Activated B cell treated with CpG ODN at 0.5 μM for 24 hours (primary cell): Measurements from ENCODE around the gene ZDHHC8. TPM values are rescaled to one million over a fixed set of nuclear protein-coding genes. Genes with fewer than 3 reads are reported as not detected.

Experiments used
- ATAC-seq: fragments of 200-7000 bp; cut with Tn5 transposase; one replicate; pipeline ENCODE4 v1.10.0; 2021; ENCODE audit warnings: low read depth, mild to moderate bottlenecking, moderate library complexity
- CTCF ChIA-PET: fragments of 350-600 bp; sonication (Branson Sonifier 250); formaldehyde crosslinking; loops from one replicate; lab custom pipeline; 2021; ENCODE audit warnings: antibody characterized with exemption; lab: Charles Lee
- POLR2A ChIA-PET: fragments of 350-600 bp; sonication (Branson Sonifier 250); formaldehyde crosslinking; loops from one replicate; lab custom pipeline; 2021; ENCODE audit warnings: antibody characterized with exemption; lab: Charles Lee
- DNase-seq: peaks from one replicate; pipeline ENCODE4 v3.0.0; 2022
- H3K27ac Mint-ChIP-seq: one replicate; pipeline ENCODE4 v1.8.0; 2020; ENCODE audit warnings: mixed read lengths
- H3K27me3 Mint-ChIP-seq: one replicate; pipeline ENCODE4 v1.8.0; 2021; ENCODE audit warnings: mixed read lengths
- H3K36me3 Mint-ChIP-seq: one replicate; pipeline ENCODE4 v1.8.0; 2021; ENCODE audit warnings: low read depth, mixed read lengths
- H3K4me1 Mint-ChIP-seq: one replicate; pipeline ENCODE4 v1.8.0; 2021; ENCODE audit warnings: mixed read lengths
- H3K4me3 Mint-ChIP-seq: one replicate; pipeline ENCODE4 v1.8.0; 2020; ENCODE audit warnings: mild to moderate bottlenecking, mixed read lengths
- H3K9me3 Mint-ChIP-seq: one replicate; pipeline ENCODE4 v1.8.0; 2020; ENCODE audit warnings: mixed read lengths
- intact Hi-C: fragments of 100-400 bp; cut with micrococcal nuclease; formaldehyde crosslinking; loops from one replicate; pipeline ENCODE4 v1.15.1; 2024
- total RNA-seq: library from RNA; stranded (reverse); gene quantifications from 2 replicates; pipeline ENCODE4 v1.2.3, GENCODE V29; 2022
- TF ChIP-seq, protein P1 (sequence below): fragments of 200-600 bp; IDR thresholded peaks from one replicate; pipeline ENCODE4 v1.8.0; 2022; ENCODE audit warnings: antibody characterized with exemption, mild to moderate bottlenecking

ZDHHC8 gene
- total RNA-seq, 1 donor from 2014 or later = 65.6 TPM

DNA sequence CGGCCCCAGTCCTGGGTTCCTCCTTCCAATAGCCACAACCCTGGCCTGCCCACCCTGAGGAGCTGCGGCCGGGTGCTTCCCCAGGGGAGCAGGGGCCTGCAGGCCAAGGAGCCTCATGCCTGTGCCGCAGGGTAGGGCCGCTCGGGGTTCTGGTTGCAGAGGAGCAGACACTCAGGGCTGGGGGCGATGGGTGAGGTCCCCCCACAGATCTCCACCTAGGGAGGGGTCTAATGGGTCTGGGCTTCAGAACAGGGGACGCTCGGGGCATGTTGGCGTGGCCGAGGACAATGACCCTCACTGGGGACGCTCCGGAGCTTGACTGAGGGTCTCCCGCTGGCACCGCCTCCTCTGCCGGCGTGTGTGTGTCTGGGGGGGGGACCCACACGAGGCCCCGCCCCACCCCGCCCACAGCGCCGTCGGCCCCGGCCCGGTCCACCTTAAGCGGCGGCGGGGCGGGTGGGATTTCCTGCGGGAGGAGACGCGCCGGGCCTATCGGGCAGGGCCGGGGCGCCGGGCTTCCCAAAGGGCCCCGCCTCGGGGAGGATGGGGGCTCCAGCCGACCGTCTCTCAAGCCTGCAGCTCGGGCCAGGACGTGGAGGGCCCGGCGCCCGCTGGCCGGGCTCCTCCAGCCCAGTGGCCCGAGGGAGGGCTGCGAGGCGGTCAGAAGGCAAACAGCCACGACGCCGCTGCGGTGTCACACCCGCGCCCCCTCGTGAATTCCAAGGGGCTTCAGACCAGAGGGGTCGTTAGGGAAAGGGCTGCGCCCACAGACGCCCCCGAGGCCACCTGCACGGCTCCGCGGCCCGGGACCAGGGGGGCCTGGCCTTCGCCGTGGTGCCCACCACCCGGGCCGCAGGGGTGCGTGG, 640 bp upstream of the ZDHHC8 start:
- intact Hi-C loops = loop anchor here (1.0 to 5.0 kb wide), 8 partner anchors 14 to 728 kb away; partner anchors contain the start of genes DGCR8, HIRA, KLHL22 and MRPL40
- TF ChIP-seq, protein P1, sequence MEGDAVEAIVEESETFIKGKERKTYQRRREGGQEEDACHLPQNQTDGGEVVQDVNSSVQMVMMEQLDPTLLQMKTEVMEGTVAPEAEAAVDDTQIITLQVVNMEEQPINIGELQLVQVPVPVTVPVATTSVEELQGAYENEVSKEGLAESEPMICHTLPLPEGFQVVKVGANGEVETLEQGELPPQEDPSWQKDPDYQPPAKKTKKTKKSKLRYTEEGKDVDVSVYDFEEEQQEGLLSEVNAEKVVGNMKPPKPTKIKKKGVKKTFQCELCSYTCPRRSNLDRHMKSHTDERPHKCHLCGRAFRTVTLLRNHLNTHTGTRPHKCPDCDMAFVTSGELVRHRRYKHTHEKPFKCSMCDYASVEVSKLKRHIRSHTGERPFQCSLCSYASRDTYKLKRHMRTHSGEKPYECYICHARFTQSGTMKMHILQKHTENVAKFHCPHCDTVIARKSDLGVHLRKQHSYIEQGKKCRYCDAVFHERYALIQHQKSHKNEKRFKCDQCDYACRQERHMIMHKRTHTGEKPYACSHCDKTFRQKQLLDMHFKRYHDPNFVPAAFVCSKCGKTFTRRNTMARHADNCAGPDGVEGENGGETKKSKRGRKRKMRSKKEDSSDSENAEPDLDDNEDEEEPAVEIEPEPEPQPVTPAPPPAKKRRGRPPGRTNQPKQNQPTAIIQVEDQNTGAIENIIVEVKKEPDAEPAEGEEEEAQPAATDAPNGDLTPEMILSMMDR = no peak
- H3K4me1 Mint-ChIP-seq = peaks cover 34% of the 10 kb centered on the region
- no peaks in the 10 kb centered on the region for H3K27me3 Mint-ChIP-seq
- H3K9me3 Mint-ChIP-seq = no peaks in the 10 kb centered on the region
- peak; percentile 75 for DNase-seq
- ATAC-seq = peak; percentile 83
- ChIA-PET POLR2A (interaction anchor here (1.3 kb wide), 1 partner anchor 13 kb away, joined by 8 read pairs; the partner anchor contains the start of gene TRMT2A), CTCF (no interaction called here)
- peaks cover 25% of the 10 kb centered on the region for H3K36me3 Mint-ChIP-seq
- H3K4me3 Mint-ChIP-seq = peak overlapping the region; percentile 70
- H3K27ac Mint-ChIP-seq = no peak overlapping the region

DNA sequence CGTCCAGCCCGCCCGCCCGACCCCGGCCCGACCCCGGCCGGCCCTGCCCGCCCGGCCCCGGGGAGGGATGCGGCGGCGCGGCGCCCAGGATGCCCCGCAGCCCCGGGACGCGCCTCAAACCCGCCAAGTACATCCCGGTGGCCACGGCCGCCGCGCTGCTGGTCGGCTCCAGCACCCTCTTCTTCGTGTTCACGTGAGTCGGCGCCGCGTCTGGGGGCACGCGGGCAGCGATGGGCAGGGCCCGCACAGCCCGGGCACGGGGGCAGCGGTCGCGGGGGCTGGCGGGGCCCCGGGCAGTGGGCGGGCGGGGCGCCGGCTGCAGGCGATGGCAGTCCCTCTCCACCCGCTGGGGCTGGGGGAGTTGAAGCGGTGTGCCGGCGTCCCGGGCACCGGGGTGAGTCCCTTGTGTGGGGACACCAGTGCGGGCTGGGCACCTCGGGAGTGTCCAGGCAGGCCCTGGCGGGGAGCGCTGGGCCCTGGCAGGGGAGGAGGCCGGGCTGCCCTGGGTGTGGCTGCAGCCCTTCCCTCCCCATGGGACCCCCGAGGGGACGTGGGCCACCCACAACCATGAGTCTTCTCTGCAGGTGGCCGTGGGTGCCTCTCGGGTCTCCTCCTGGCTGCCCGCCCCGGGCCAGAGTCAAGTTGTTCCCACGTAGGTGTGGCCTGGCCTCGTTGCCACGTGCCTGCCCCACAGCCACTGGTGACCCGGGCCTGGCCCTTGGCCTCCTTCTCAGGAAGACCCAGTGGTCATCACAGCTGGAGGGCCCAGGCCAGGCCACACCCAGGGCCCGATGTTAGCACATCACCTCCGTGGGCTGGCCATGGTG, 468 bp downstream of the ZDHHC8 start:
- ATAC-seq (no peak), DNase-seq (peak; percentile 35)
- Mint-ChIP-seq H3K4me1 (peaks cover 36% of the 10 kb centered on the region), H3K27me3 (no peaks in the 10 kb centered on the region), H3K27ac (no peak overlapping the region), H3K9me3 (no peaks in the 10 kb centered on the region), H3K36me3 (peaks cover 14% of the 10 kb centered on the region), H3K4me3 (peak overlapping the region; percentile 73)
- TF ChIP-seq, protein P1 = no peak
- ChIA-PET CTCF (no interaction called here), POLR2A (no interaction called here)
- intact Hi-C loops = loop anchor here (1.0 to 5.0 kb wide), 8 partner anchors 15 to 727 kb away; partner anchors contain the start of genes DGCR8, HIRA, KLHL22 and MRPL40

DNA sequence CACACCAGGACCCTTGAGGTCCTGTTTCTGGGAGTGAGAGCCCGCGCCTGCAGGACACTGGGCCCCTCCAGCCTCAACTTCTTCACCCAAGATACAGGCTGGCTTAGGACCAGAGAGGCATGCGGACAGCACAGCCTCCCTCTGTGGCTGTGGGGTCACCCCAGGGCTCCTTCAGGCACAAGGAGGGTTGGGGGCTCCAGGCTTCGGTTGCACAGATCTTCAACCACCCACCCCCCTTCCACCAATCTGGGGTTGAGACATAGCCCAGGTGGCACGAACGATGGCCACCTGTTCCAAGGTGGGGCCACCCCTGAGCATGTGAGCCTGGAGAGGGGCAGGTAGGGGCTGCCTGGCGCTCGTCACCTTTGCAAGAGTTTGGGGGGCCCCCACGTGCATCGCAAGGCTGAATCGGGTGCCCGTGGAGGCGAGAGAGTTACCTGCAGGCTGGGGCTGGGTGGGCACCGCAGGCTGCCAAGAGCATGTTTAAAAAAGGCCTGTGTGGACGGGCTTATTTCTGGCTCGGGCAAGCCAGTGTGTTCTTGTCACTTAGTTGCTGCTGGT, 1.2 kb downstream of the ZDHHC8 start:
- peaks cover 41% of the 10 kb centered on the region for H3K4me1 Mint-ChIP-seq
- ATAC-seq (no peak), DNase-seq (no peak)
- TF ChIP-seq, protein P1 = no peak
- intact Hi-C loops = loop anchor here (5.0 kb wide), 2 partner anchors 365 to 700 kb away; partner anchors contain the start of genes HIRA, KLHL22 and MRPL40
- H3K36me3 Mint-ChIP-seq = peaks cover 7% of the 10 kb centered on the region
- H3K27me3 Mint-ChIP-seq = no peaks in the 10 kb centered on the region
- H3K4me3 Mint-ChIP-seq = peak overlapping the region; percentile 73
- H3K9me3 Mint-ChIP-seq = no peaks in the 10 kb centered on the region
- POLR2A ChIA-PET = no interaction called here
- no peak overlapping the region for H3K27ac Mint-ChIP-seq
- CTCF ChIA-PET = no interaction called here

DNA sequence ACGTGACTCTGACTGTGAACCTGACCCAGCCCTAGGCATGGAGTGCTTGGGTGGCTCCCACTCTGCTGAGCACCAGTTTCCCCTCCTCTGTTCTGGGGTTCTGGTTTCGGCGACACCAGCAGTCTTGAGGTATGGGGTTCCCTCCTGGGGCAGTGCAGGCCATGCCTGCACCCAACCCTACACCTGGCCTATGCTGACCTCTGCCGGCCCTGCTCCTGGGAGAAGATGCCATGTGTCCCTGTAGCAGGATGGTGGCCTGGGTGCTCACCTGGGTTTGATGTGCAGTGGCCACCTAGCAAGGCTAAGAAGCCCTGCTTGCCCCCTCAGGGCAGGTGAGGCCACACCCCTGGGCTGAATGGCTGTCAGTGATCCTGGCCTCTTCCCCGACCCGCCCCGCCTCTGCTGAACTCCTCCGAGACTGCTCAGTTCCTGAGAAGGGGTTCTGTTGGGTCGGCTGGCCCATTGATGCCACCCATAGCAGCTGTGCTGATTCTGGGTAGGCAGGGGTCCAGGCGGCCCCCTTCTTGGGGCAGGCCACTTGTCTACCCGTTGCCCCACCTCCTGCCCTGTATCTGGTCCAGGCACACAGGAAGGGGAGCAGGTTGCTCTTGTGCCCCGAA, 2.4 kb downstream of the ZDHHC8 start:
- TF ChIP-seq, protein P1 = no peak
- peak overlapping the region; percentile 57 for H3K4me3 Mint-ChIP-seq
- peaks cover 44% of the 10 kb centered on the region for H3K4me1 Mint-ChIP-seq
- ATAC-seq = no peak
- ChIA-PET CTCF (no interaction called here), POLR2A (no interaction called here)
- no peaks in the 10 kb centered on the region for H3K27me3 Mint-ChIP-seq
- no peaks in the 10 kb centered on the region for H3K36me3 Mint-ChIP-seq
- H3K27ac Mint-ChIP-seq = no peak overlapping the region
- no peak for DNase-seq
- intact Hi-C loops = loop anchor here (5.0 kb wide), 2 partner anchors 363 to 702 kb away; partner anchors contain the start of genes HIRA, KLHL22 and MRPL40
- H3K9me3 Mint-ChIP-seq = no peaks in the 10 kb centered on the region
